Activated T-cell treated with anti-CD3 and anti-CD28 coated beads, Interleukin-2, amount 50 U/mL, for 4 hours (primary cell): ENCODE measurements around the gene ABCB10. TPM values are rescaled to one million over a fixed set of nuclear protein-coding genes. Genes with fewer than 3 reads are reported as not detected.
"Not testable (repeated sequence)": the region's sequence is repeated elsewhere in the genome, so short reads cannot be mapped to it uniquely, and the experiment has no call there.

ENCODE experiments used
- ATAC-seq, 2 donors: fragments of 200-7000 bp; cut with Tn5 transposase; one replicate each; pipeline ENCODE4 v1.10.0; 2021
- DNase-seq: peaks from one replicate; pipeline ENCODE4 v3.0.0-alpha.2; 2020
- H3K27me3 Mint-ChIP-seq: one replicate; pipeline ENCODE4 v1.8.0; 2021; ENCODE audit warnings: low read depth, mixed read lengths
- H3K36me3 Mint-ChIP-seq: one replicate; pipeline ENCODE4 v1.8.0; 2022; ENCODE audit warnings: mixed read lengths; ENCODE audit not compliant: insufficient read depth
- H3K4me1 Mint-ChIP-seq: one replicate; pipeline ENCODE4 v1.8.0; 2021; ENCODE audit warnings: low read depth, mixed read lengths
- H3K4me3 Mint-ChIP-seq: one replicate; pipeline ENCODE4 v1.8.0; 2021; ENCODE audit warnings: mild to moderate bottlenecking, moderate library complexity, mixed read lengths
- H3K9me3 Mint-ChIP-seq: one replicate; pipeline ENCODE4 v1.8.0; 2021; ENCODE audit warnings: mixed read lengths
- total RNA-seq, 3 donors: library from RNA; stranded (reverse); gene quantifications; one replicate each; pipeline ENCODE4 v1.2.1, GENCODE V29; 2021

Gene ABCB10
- total RNA-seq, 3 donors from 2014 or later, result 16.4 to 19.1 (median 16.7) TPM

GRCh38 chr1:229487181-229487580 is 71.3 kb downstream of the ABCB10 start:
- H3K9me3 Mint-ChIP-seq, result no peaks in the 10 kb centered on the region
- ATAC-seq (no peak), DNase-seq (no peak)
- no peaks in the 10 kb centered on the region for H3K27me3 Mint-ChIP-seq
- peaks cover 47% of the 10 kb centered on the region for H3K36me3 Mint-ChIP-seq
- H3K4me1 Mint-ChIP-seq, result no peaks in the 10 kb centered on the region
- no peak overlapping the region for H3K4me3 Mint-ChIP-seq

DNA sequence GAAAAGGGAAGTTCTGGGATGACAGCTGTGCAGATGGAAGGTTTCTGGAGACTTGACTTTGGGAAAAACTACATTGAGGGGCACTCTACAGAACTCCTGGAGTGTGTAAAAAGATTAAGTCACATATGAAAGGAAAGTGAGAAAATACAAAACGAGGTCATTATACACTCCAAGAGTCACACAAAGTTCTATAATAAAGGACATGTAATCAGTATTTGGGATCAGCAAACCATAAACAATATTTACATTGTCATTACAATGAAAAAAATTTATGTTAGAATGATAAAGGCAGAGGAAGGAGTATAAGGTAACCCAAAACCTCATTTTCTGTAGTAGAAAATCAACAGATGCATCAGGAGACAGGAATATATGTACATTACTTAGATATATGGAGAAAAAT is 73.2 kb downstream of the ABCB10 start:
- Mint-ChIP-seq H3K27me3 (no peaks in the 10 kb centered on the region), H3K4me1 (no peaks in the 10 kb centered on the region), H3K9me3 (no peaks in the 10 kb centered on the region), H3K36me3 (peaks cover 47% of the 10 kb centered on the region), H3K4me3 (no peak overlapping the region)
- DNase-seq, result no peak
- ATAC-seq, result no peak

GRCh38 chr1:229482511-229482910 is 76.0 kb downstream of the ABCB10 start:
- no peaks in the 10 kb centered on the region for H3K27me3 Mint-ChIP-seq
- H3K36me3 Mint-ChIP-seq, result peaks cover 57% of the 10 kb centered on the region

GRCh38 chr1:229480495-229480894 is 78.0 kb downstream of the ABCB10 start:
- ATAC-seq (no peak), DNase-seq (no peak)
- Mint-ChIP-seq H3K4me1 (peaks cover 6% of the 10 kb centered on the region), H3K36me3 (peaks cover 45% of the 10 kb centered on the region), H3K27me3 (no peaks in the 10 kb centered on the region), H3K9me3 (no peaks in the 10 kb centered on the region), H3K4me3 (no peak overlapping the region)

More at GRCh38 chr1:229482511-229482910, 76.0 kb downstream of the ABCB10 start:
- DNase-seq, result no peak
- Mint-ChIP-seq H3K4me1 (peaks cover 6% of the 10 kb centered on the region), H3K9me3 (no peaks in the 10 kb centered on the region), H3K4me3 (no peak overlapping the region)
- ATAC-seq, result no peak

DNA sequence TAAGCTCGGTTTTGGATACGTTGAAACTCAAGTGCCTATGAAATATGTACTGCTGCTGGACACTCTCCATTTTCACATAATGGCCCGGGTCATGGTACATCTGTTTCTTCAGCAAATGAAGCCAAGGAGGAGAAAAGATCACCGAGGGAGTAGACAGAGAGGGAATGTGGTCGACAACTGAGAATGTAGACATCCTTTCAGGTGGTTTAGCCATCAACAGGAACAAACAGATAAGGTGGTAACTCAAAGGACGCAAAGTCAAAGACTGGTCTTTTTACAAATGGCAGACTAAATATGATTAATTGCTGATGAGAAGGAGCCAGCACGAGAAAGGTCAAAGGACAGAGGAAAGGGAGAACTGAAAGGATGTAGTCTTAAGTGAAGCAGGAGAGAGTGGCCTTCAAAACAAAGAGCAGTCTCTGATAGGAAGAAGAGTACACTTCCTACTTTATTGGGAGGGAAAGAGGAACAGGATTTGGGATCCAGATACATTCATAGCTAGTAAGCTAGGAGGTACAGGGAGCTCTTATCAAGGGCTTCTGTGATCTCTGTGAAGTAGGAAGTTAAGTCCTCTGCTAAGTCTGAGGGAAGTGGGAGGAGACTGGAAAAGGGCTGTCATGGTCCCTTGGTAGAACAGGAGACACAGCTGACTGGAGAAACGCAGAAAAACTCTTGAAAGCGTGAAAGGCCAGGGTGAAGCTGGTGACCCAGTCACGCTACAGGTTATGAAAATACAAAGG is 78.7 kb downstream of the ABCB10 start:
- H3K4me3 Mint-ChIP-seq, result no peak overlapping the region
- no peak for DNase-seq
- H3K9me3 Mint-ChIP-seq, result no peaks in the 10 kb centered on the region
- no peaks in the 10 kb centered on the region for H3K27me3 Mint-ChIP-seq
- peaks cover 6% of the 10 kb centered on the region for H3K4me1 Mint-ChIP-seq
- peaks cover 43% of the 10 kb centered on the region for H3K36me3 Mint-ChIP-seq
- ATAC-seq, result no peak

DNA sequence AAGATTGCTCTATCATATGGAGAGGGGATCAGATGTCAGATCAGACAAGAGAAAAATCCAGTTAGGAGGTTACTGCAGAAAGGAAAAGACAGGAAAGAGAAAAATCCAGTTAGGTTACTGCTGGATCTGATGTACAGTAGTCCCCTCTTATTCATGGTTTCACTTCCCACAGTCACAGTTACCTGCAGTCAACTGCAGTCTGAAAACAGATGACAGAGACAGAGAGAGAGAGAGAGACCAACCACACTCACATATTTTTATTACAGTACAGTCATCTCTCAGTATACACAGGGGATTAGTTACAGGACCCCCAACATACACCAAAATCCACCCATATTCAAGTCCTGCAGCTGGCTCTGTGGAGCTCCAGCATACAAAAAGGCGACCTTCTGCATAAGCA is 79.7 kb downstream of the ABCB10 start:
- Mint-ChIP-seq H3K9me3 (no peaks in the 10 kb centered on the region), H3K4me1 (peaks cover 6% of the 10 kb centered on the region), H3K27me3 (no peaks in the 10 kb centered on the region), H3K36me3 (peaks cover 47% of the 10 kb centered on the region), H3K4me3 (no peak overlapping the region)
- no peak for DNase-seq
- ATAC-seq, result peak in 1 of 2 donors; percentile 43

GRCh38 chr1:229475859-229476258 is 82.6 kb downstream of the ABCB10 start:
- H3K4me1 Mint-ChIP-seq, DNase-seq, H3K27me3 Mint-ChIP-seq, H3K9me3 Mint-ChIP-seq, H3K4me3 Mint-ChIP-seq, ATAC-seq: not testable (repeated sequence)
- H3K36me3 Mint-ChIP-seq, result peaks cover 44% of the 10 kb centered on the region

DNA sequence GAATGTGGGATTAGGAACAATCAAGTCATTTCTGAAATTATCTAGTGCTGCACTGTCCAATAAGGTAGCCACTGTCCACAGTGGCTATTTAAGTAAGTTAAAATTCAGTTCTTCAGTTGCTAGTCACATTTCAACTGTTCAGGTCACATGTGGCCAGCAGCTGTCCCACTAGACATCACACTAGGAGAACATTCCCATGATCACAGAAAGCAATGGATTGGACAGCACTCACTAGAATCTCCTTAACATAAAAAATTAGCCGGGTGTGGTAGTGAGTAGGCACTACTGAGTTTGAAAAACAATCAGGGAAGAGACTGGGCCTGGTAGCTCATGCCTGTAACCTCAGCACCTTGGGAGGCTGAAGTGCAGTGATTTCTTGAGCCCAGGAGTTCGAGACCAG is 84.0 kb downstream of the ABCB10 start:
- no peak for ATAC-seq

GRCh38 chr1:229471175-229471574 is 87.3 kb downstream of the ABCB10 start:
- no peak overlapping the region for H3K4me3 Mint-ChIP-seq
- no peaks in the 10 kb centered on the region for H3K9me3 Mint-ChIP-seq
- DNase-seq, result no peak
- no peaks in the 10 kb centered on the region for H3K4me1 Mint-ChIP-seq
- H3K27me3 Mint-ChIP-seq, result no peaks in the 10 kb centered on the region
- peaks cover 52% of the 10 kb centered on the region for H3K36me3 Mint-ChIP-seq
- ATAC-seq, result no peak

More for the DNA sequence above, 84.0 kb downstream of the ABCB10 start:
- H3K36me3 Mint-ChIP-seq, result peaks cover 48% of the 10 kb centered on the region
- H3K9me3 Mint-ChIP-seq, result no peaks in the 10 kb centered on the region
- DNase-seq, result no peak
- H3K4me1 Mint-ChIP-seq, result peaks cover under 1% of the 10 kb centered on the region
- H3K4me3 Mint-ChIP-seq, result no peak overlapping the region
- H3K27me3 Mint-ChIP-seq, result no peaks in the 10 kb centered on the region

DNA sequence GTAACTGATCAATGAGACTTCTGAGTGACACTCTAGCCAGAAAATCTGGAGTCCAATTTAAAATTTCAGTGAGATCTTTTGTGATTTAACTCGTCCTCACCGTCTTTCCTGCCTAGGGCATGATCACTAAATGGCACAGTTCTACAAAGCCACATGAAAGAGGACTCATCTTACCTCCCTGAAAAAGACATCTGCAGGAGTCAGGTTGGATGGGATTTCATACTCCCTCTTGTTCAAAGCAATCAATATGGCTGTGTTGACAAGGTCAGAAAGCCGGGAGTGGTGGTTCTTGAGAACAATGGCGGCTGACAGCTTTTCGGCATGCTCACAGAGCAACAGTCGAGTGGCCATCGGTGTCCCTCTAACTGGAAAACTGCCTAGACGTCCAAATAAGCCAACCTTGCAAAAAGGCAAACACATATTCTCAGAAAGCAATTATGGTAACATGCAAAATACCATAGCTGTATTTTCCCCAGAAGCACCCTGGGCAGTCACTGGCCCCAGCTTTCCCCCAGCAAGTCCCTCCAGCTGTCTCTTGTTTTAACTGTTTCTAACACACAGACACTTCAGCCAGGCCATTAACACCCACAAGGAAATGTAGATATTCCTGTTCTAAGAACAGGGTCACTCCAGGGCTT is 88.0 kb downstream of the ABCB10 start:
- Mint-ChIP-seq H3K36me3 (peaks cover 56% of the 10 kb centered on the region), H3K4me3 (no peak overlapping the region)
- no peak for ATAC-seq

DNA sequence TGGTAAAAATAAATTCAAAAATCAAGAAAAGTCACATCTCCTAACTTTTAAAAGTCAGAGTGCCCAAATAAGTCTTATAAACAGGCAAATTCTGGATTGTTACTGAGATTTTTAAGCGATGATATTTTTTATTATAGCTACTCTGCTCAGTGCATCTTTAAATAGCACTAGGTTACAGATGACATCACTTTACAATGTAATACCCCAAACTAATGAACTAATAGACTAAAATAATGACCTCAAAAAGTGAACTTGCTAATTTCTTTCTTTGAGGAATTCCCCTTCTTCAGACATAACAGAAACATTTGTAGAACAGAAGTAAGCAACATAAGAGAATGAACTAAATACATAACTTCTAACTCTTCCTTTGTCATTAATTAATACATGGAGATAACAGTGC is 91.6 kb downstream of the ABCB10 start:
- no peaks in the 10 kb centered on the region for H3K4me1 Mint-ChIP-seq
- H3K36me3 Mint-ChIP-seq, result peaks cover 61% of the 10 kb centered on the region
- H3K4me3 Mint-ChIP-seq, result no peak overlapping the region

More for the DNA sequence above, 88.0 kb downstream of the ABCB10 start:
- no peak for DNase-seq
- no peaks in the 10 kb centered on the region for H3K4me1 Mint-ChIP-seq
- no peaks in the 10 kb centered on the region for H3K27me3 Mint-ChIP-seq
- H3K9me3 Mint-ChIP-seq, result no peaks in the 10 kb centered on the region

More for the DNA sequence above, 91.6 kb downstream of the ABCB10 start:
- Mint-ChIP-seq H3K9me3 (no peaks in the 10 kb centered on the region), H3K27me3 (no peaks in the 10 kb centered on the region)
- ATAC-seq (no peak), DNase-seq (no peak)

Other genes with a start within 250 kb of the ABCB10 start
- 1 to 10 TPM; 3.1 to 4.1 (median 3.6) TPM for gene CCSAP, start 215.7 kb downstream of the ABCB10 start, total RNA-seq
- not detected for gene ACTA1, start 124.6 kb downstream of the ABCB10 start, total RNA-seq
- 10 to 100 TPM; 49.8 to 62.5 (median 56.7) TPM for gene NUP133, start 50.4 kb downstream of the ABCB10 start, total RNA-seq
- 10 to 100 TPM; 27.8 to 32.6 (median 29.6) TPM for gene TAF5L, start 67.4 kb upstream of the ABCB10 start, total RNA-seq
- gene URB2, start 67.5 kb upstream of the ABCB10 start, total RNA-seq, result 10 to 100 TPM; 47.1 to 55.6 (median 53.8) TPM